ENCODE data around the gene CXADR. TPM values are rescaled to one million over a fixed set of nuclear protein-coding genes. Genes with fewer than 3 reads are reported as not detected.

Gene CXADR
- total RNA-seq, 1 experiment from 2014 or later = 24.7 TPM

GRCh38 chr21:17469727-17470126 lies 43.1 kb upstream of the CXADR start:
- H3K9me3 ChIP-seq (ENCODE audit: control insufficient read depth, insufficient read depth, low read depth, low read length) = no peaks in the 10 kb centered on the region
- no peak overlapping the region for H3K4me3 ChIP-seq (ENCODE audit: low read depth in 2 of 2, low read length in 2 of 2)
- intact Hi-C loops (cut with micrococcal nuclease; ENCODE audit: unreplicated experiment) = no loop called here
- ATAC-seq (no peak), DNase-seq (ENCODE audit: low read depth, low spot score) (no peak)
- H3K36me3 ChIP-seq (ENCODE audit: control insufficient read depth, insufficient read depth, low read length) = no peaks in the 10 kb centered on the region
- ChIA-PET POLR2A (no interaction called here), CTCF (no interaction called here)
- in situ Hi-C loops (cut with HindIII; ENCODE audit: low pct_unique_long_range_greater_than_20kb, low sequenced_read_pairs) = no loop called here
- no peaks in the 10 kb centered on the region; the same call in 1 of the 2 replicates for H3K4me1 ChIP-seq (ENCODE audit: control insufficient read depth, insufficient read depth, low read length)
- H3K27me3 ChIP-seq (ENCODE audit: control insufficient read depth, insufficient read depth, low read length) = no peaks in the 10 kb centered on the region
- TF ChIP-seq SIN3A (IDR thresholded peaks at IDR 0.05; ENCODE audit: borderline replicate concordance, insufficient read depth, low read depth, low read length) (no peak), TCF7L2 (IDR thresholded peaks at IDR 0.05; ENCODE audit: low read depth, low read length) (no peak), REST (IDR thresholded peaks at IDR 0.05; ENCODE audit: insufficient read depth in 1 of 2, low read depth in 2 of 2, low read length in 1 of 2) (no peak), POLR2AphosphoS5 (IDR thresholded peaks at IDR 0.05; ENCODE audit: low read depth, low read length) (no peak)
- no peak overlapping the region for H3K27ac ChIP-seq (ENCODE audit: low read length)
- no TSS peak for BruUV-seq (replicated peaks)

GRCh38 chr21:17472182-17472581 lies 40.7 kb upstream of the CXADR start:
- in situ Hi-C loops (cut with HindIII; ENCODE audit: low pct_unique_long_range_greater_than_20kb, low sequenced_read_pairs) (no loop called here), intact Hi-C loops (cut with micrococcal nuclease; ENCODE audit: unreplicated experiment) (no loop called here)
- no peak overlapping the region for H3K4me3 ChIP-seq (ENCODE audit: low read depth in 2 of 2, low read length in 2 of 2)
- POLR2A ChIA-PET = no interaction called here
- no peaks in the 10 kb centered on the region for H3K9me3 ChIP-seq (ENCODE audit: control insufficient read depth, insufficient read depth, low read depth, low read length)
- CTCF ChIA-PET = no interaction called here
- no TSS peak for BruUV-seq (replicated peaks)
- H3K27me3 ChIP-seq (ENCODE audit: control insufficient read depth, insufficient read depth, low read length) = no peaks in the 10 kb centered on the region
- H3K4me1 ChIP-seq (ENCODE audit: control insufficient read depth, insufficient read depth, low read length) = no peaks in the 10 kb centered on the region; the same call in 1 of the 2 replicates
- no peak for TF ChIP-seq REST (IDR thresholded peaks at IDR 0.05; ENCODE audit: insufficient read depth in 1 of 2, low read depth in 2 of 2, low read length in 1 of 2)
- TF ChIP-seq POLR2AphosphoS5 (IDR thresholded peaks at IDR 0.05; ENCODE audit: low read depth, low read length) = no peak
- TF ChIP-seq SIN3A (IDR thresholded peaks at IDR 0.05; ENCODE audit: borderline replicate concordance, insufficient read depth, low read depth, low read length) = no peak
- no peak for TF ChIP-seq TCF7L2 (IDR thresholded peaks at IDR 0.05; ENCODE audit: low read depth, low read length)
- no peak for TF ChIP-seq CTCF (IDR thresholded peaks at IDR 0.05)
- no peak for ATAC-seq
- DNase-seq (ENCODE audit: low read depth, low spot score) = no peak
- no peaks in the 10 kb centered on the region for H3K36me3 ChIP-seq (ENCODE audit: control insufficient read depth, insufficient read depth, low read length)
- no peak overlapping the region for H3K27ac ChIP-seq (ENCODE audit: low read length)
